ENCODE data around the gene PLEKHO2. TPM values are rescaled to one million over a fixed set of nuclear protein-coding genes. Genes with fewer than 3 reads are reported as not detected.

The PLEKHO2 gene
- total and polyA plus RNA-seq, 2 experiments from 2014 or later = 12.7 to 15.1 TPM

GRCh38 chr15:64901141-64901540, 59.4 kb downstream of the PLEKHO2 start:
- no peaks in the 10 kb centered on the region for H3K9me3 ChIP-seq (ENCODE audit: low read depth)
- no peak overlapping the region for H3K27ac ChIP-seq
- TF ChIP-seq EZH2phosphoT487 (IDR thresholded peaks at IDR 0.05; ENCODE audit: low read depth, severe bottlenecking, unreplicated experiment) = no peak
- TF ChIP-seq EZH2 (IDR thresholded peaks at IDR 0.05; ENCODE audit: borderline replicate concordance) = no peak
- TF ChIP-seq CTCF (IDR thresholded peaks at IDR 0.05; ENCODE audit: poor library complexity) = no peak
- peaks cover 8% of the 10 kb centered on the region for H3K4me1 ChIP-seq (ENCODE audit: insufficient read depth)
- no peaks in the 10 kb centered on the region for H3K79me2 ChIP-seq
- no peak overlapping the region for H2AFZ ChIP-seq
- over 99% methylated on average over 5 of the region's 5 CpGs for WGBS (ENCODE audit: low lambda C conversion rate, missing lambda C conversion rate)
- no peak overlapping the region for H3K4me2 ChIP-seq
- no peaks in the 10 kb centered on the region for H3K36me3 ChIP-seq (replicated peaks; ENCODE audit: insufficient read depth, low read depth)
- H4K20me1 ChIP-seq (ENCODE audit: insufficient read depth, poor library complexity, severe bottlenecking) = no peaks in the 10 kb centered on the region
- H3K27me3 ChIP-seq = no peaks in the 10 kb centered on the region
- DNase-seq (ENCODE audit: low spot score) = no peak
- no peaks in the 10 kb centered on the region for H3K9me2 ChIP-seq (replicated peaks; ENCODE audit: insufficient read depth)
- H3K4me3 ChIP-seq = no peak overlapping the region

- Histone ChIP-seq H3K36me3 (replicated peaks; ENCODE audit: insufficient read depth, low read depth) (no peaks in the 10 kb centered on the region), H3K4me3 (no peak overlapping the region), H3K4me1 (ENCODE audit: insufficient read depth) (peaks cover 8% of the 10 kb centered on the region), H3K27me3 (no peaks in the 10 kb centered on the region), H2AFZ (no peak overlapping the region), H4K20me1 (ENCODE audit: insufficient read depth, poor library complexity, severe bottlenecking) (no peaks in the 10 kb centered on the region), H3K9me2 (replicated peaks; ENCODE audit: insufficient read depth) (no peaks in the 10 kb centered on the region), H3K4me2 (no peak overlapping the region), H3K79me2 (no peaks in the 10 kb centered on the region), H3K9me3 (ENCODE audit: low read depth) (no peaks in the 10 kb centered on the region), H3K27ac (no peak overlapping the region)
- 96% methylated on average over 2 of the region's 2 CpGs for WGBS (ENCODE audit: low lambda C conversion rate, missing lambda C conversion rate)
- no peak for TF ChIP-seq EZH2phosphoT487 (IDR thresholded peaks at IDR 0.05; ENCODE audit: low read depth, severe bottlenecking, unreplicated experiment)
- no peak for TF ChIP-seq CTCF (IDR thresholded peaks at IDR 0.05; ENCODE audit: poor library complexity)
- no peak for TF ChIP-seq EZH2 (IDR thresholded peaks at IDR 0.05; ENCODE audit: borderline replicate concordance)
- DNase-seq (ENCODE audit: low spot score) = no peak
Measured at GRCh38 chr15:64901914-64902313, 60.2 kb downstream of the PLEKHO2 start.

- Histone ChIP-seq H3K79me2 (no peaks in the 10 kb centered on the region), H3K9me2 (replicated peaks; ENCODE audit: insufficient read depth) (no peaks in the 10 kb centered on the region), H4K20me1 (ENCODE audit: insufficient read depth, poor library complexity, severe bottlenecking) (no peaks in the 10 kb centered on the region), H3K36me3 (replicated peaks; ENCODE audit: insufficient read depth, low read depth) (no peaks in the 10 kb centered on the region), H3K4me2 (no peak overlapping the region), H2AFZ (no peak overlapping the region), H3K9me3 (ENCODE audit: low read depth) (no peaks in the 10 kb centered on the region), H3K4me1 (ENCODE audit: insufficient read depth) (no peaks in the 10 kb centered on the region), H3K27ac (no peak overlapping the region), H3K4me3 (no peak overlapping the region), H3K27me3 (no peaks in the 10 kb centered on the region)
- TF ChIP-seq EZH2 (IDR thresholded peaks at IDR 0.05; ENCODE audit: borderline replicate concordance) (no peak), EZH2phosphoT487 (IDR thresholded peaks at IDR 0.05; ENCODE audit: low read depth, severe bottlenecking, unreplicated experiment) (no peak), CTCF (IDR thresholded peaks at IDR 0.05; ENCODE audit: poor library complexity) (no peak)
- no peak for DNase-seq (ENCODE audit: low spot score)
- 95% methylated on average over 4 of the region's 4 CpGs for WGBS (ENCODE audit: low lambda C conversion rate, missing lambda C conversion rate)
Measured at GRCh38 chr15:64902863-64903262, 61.1 kb downstream of the PLEKHO2 start.

Data from hepatocyte (in vitro differentiated cells).